Fibroblast of lung (primary cell): ENCODE measurements around the gene EFCAB5. TPM values are rescaled to one million over a fixed set of nuclear protein-coding genes. Genes with fewer than 3 reads are reported as not detected.
A peak's percentile ranks its signal among the peaks of the same experiment; 100 is the strongest.
"Not testable (repeated sequence)": the region's sequence is repeated elsewhere in the genome, so short reads cannot be mapped to it uniquely, and the experiment has no call there.

ENCODE experiments used
- DNase-seq, 2 donors: peaks; one replicate each; pipeline versions ENCODE4 v3.0.0 to v3.0.0-alpha.2; 2010; ENCODE audit warnings: low read depth in 2 of 2
- H2AFZ ChIP-seq: 2 replicates; pipeline ENCODE4 v1.5.1; 2012; ENCODE audit warnings: low read length, control low read depth, inconsistent platforms
- H3K27ac ChIP-seq: 2 replicates; pipeline ENCODE4 v1.5.1; 2011; ENCODE audit warnings: low read length, control low read depth; ENCODE audit not compliant: insufficient read depth
- H3K27me3 ChIP-seq: 2 replicates; pipeline ENCODE4 v1.5.1; 2011; ENCODE audit warnings: mild to moderate bottlenecking, low read length; ENCODE audit not compliant: control insufficient read depth, insufficient read depth
- H3K36me3 ChIP-seq: 2 replicates; pipeline ENCODE4 v1.5.1; 2011; ENCODE audit warnings: low read length; ENCODE audit not compliant: control insufficient read depth, insufficient read depth
- H3K4me1 ChIP-seq: 2 replicates; pipeline ENCODE4 v1.5.1; 2011; ENCODE audit warnings: low read length; ENCODE audit not compliant: control insufficient read depth, insufficient read depth; ENCODE audit errors: extremely low read depth
- H3K4me2 ChIP-seq: 2 replicates; pipeline ENCODE4 v1.5.1; 2011; ENCODE audit warnings: low read length, control low read depth; ENCODE audit not compliant: insufficient read depth; ENCODE audit errors: extremely low read depth
- H3K4me3 ChIP-seq, 4 experiments: fragments of 200-600 bp in 1 of 4; sonication (generic) in 1 of 4; replicated peaks in 1 of 4; 2 replicates each; pipeline ENCODE4 v1.5.1; 2011 to 2016; ENCODE audit warnings: low read length in 4 of 4, low read depth in 3 of 4, mild to moderate bottlenecking in 3 of 4, control low read depth in 2 of 4, inconsistent platforms in 1 of 4, mixed read lengths in 1 of 4; ENCODE audit not compliant: insufficient read depth in 1 of 4; ENCODE audit errors: control extremely low read depth in 1 of 4
- H3K79me2 ChIP-seq: 2 replicates; pipeline ENCODE4 v1.5.1; 2012; ENCODE audit warnings: mild to moderate bottlenecking, low read length, inconsistent platforms; ENCODE audit not compliant: control insufficient read depth, insufficient read depth
- H3K9ac ChIP-seq: 2 replicates; pipeline ENCODE4 v1.5.1; 2011; ENCODE audit warnings: mild to moderate bottlenecking, low read length, control low read depth; ENCODE audit not compliant: insufficient read depth
- H3K9me3 ChIP-seq: 2 replicates; pipeline ENCODE4 v1.5.1; 2012; ENCODE audit warnings: low read depth, low read length; ENCODE audit not compliant: control insufficient read depth, insufficient read depth
- H4K20me1 ChIP-seq: 2 replicates; pipeline ENCODE4 v1.5.1; 2011; ENCODE audit warnings: low read length; ENCODE audit not compliant: control insufficient read depth, insufficient read depth; ENCODE audit errors: extremely low read depth
- EZH2 ChIP-seq: IDR thresholded peaks from 2 replicates; pipeline ENCODE4 v1.5.1; 2012; ENCODE audit warnings: low read length, control low read depth, mild to moderate bottlenecking; ENCODE audit errors: missing control alignments
- polyA plus RNA-seq, 2 donors: library from polyadenylated mRNA; depleted of rRNA in 1 of 2; stranded (reverse) in 1 of 2; unstranded in 1 of 2; fragments of >200 nt; gene quantifications; 2 replicates each; pipeline ENCODE4 v1.2.1, GENCODE V29; 2011 to 2012; ENCODE audit warnings: missing spikeins in 1 of 2
- total RNA-seq: library from RNA; depleted of rRNA; stranded (reverse); fragments of >200 nt; gene quantifications from 2 replicates; pipeline ENCODE4 v1.2.1, GENCODE V29; 2014
- TF ChIP-seq, protein P1 (sequence below), 2 donors: IDR thresholded peaks in 1 of 2; conservative IDR thresholded peaks in 1 of 2; 1 replicate in 1 of 2; 2 replicates in 1 of 2; pipeline ENCODE4 v1.5.1; 2011 to 2012; ENCODE audit warnings: low read length in 2 of 2, control low read depth in 1 of 2, inconsistent platforms in 1 of 2, low read depth in 1 of 2, mild to moderate bottlenecking in 1 of 2

The EFCAB5 gene
- total and polyA plus RNA-seq, 2 donors (not counting 1 experiment from before 2014, with no cell fraction given) = 0.14 to 0.66 TPM

GRCh38 chr17:30002088-30002487 lies 60.7 kb downstream of the EFCAB5 start:
- no peaks in the 10 kb centered on the region for H3K9me3 ChIP-seq
- H3K4me3 ChIP-seq = no peak overlapping the region
- no peak overlapping the region for H3K27ac ChIP-seq
- no peak for TF ChIP-seq EZH2
- TF ChIP-seq, protein P1, sequence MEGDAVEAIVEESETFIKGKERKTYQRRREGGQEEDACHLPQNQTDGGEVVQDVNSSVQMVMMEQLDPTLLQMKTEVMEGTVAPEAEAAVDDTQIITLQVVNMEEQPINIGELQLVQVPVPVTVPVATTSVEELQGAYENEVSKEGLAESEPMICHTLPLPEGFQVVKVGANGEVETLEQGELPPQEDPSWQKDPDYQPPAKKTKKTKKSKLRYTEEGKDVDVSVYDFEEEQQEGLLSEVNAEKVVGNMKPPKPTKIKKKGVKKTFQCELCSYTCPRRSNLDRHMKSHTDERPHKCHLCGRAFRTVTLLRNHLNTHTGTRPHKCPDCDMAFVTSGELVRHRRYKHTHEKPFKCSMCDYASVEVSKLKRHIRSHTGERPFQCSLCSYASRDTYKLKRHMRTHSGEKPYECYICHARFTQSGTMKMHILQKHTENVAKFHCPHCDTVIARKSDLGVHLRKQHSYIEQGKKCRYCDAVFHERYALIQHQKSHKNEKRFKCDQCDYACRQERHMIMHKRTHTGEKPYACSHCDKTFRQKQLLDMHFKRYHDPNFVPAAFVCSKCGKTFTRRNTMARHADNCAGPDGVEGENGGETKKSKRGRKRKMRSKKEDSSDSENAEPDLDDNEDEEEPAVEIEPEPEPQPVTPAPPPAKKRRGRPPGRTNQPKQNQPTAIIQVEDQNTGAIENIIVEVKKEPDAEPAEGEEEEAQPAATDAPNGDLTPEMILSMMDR (conservative IDR thresholded peaks at IDR 0.05 in 1 of 2, IDR thresholded peaks at IDR 0.05 in 1 of 2; ENCODE audit: low read depth in 1 of 2, low read length in 2 of 2) = no peak
- H4K20me1 ChIP-seq = no peaks in the 10 kb centered on the region
- H2AFZ ChIP-seq = no peak overlapping the region
- H3K79me2 ChIP-seq = no peaks in the 10 kb centered on the region
- H3K9ac ChIP-seq = no peak overlapping the region
- H3K27me3 ChIP-seq = no peaks in the 10 kb centered on the region
- no peak overlapping the region for H3K4me2 ChIP-seq
- no peaks in the 10 kb centered on the region for H3K36me3 ChIP-seq
- DNase-seq = no peak
- no peaks in the 10 kb centered on the region for H3K4me1 ChIP-seq

DNA sequence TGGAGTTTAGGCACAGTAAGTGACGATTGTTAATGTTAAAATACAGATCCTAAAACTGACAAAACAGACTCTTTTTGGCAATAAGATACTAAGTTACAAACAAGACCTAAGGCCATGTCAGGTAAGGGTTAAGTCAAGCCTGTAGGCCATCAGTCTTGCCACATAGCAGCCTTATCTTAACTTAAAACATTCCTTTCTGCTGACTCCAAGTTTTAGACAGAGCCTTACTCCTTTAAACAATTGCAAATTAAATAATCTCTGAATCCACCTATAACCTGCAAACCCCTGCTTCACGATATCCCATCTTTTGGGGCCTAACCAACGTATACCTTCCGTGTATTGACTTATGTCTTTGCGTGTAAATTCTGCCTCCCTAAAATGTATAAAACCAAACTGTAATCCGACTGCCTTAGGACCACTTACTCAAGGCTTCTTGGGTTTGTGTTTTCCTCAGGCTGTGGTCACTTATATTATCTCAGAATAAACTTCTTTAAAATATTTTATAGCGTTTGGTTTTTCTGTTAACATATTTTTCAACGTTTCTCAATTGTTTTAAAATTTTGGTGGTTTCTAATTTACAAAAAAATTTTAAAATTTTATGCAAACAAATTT lies 64.4 kb downstream of the EFCAB5 start:
- H3K27me3 ChIP-seq = no peaks in the 10 kb centered on the region
- no peaks in the 10 kb centered on the region for H3K4me1 ChIP-seq
- no peak for TF ChIP-seq EZH2
- TF ChIP-seq, protein P1 (conservative IDR thresholded peaks at IDR 0.05 in 1 of 2, IDR thresholded peaks at IDR 0.05 in 1 of 2; ENCODE audit: low read depth in 1 of 2, low read length in 2 of 2) = no peak
- H3K27ac ChIP-seq = no peak overlapping the region
- no peak overlapping the region for H3K4me2 ChIP-seq
- H3K9ac ChIP-seq = no peak overlapping the region
- H3K36me3 ChIP-seq = no peaks in the 10 kb centered on the region
- DNase-seq = peak; percentile 5 to 68
- H3K79me2 ChIP-seq = no peaks in the 10 kb centered on the region
- no peaks in the 10 kb centered on the region for H3K9me3 ChIP-seq
- H4K20me1 ChIP-seq = no peaks in the 10 kb centered on the region
- H2AFZ ChIP-seq = no peak overlapping the region
- H3K4me3 ChIP-seq = no peak overlapping the region

DNA sequence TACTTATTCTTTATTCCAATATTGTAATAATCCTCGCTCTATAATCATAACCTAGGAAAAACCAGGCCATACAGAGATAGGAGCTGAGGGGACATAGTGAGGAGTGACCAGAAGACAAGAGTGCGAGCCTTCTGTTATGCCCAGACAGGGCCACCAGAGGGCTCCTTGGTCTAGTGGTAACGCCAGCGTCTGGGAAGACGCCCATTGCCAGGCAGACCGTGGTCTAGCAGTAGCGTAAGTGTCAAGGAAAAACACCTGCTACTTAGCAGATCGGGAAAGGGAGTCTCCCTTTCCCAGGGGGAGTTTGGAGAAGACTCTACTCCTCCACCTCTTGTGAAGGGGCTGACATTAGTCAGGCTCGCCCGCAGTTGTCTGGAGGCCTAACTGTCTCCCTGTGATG lies 70.5 kb downstream of the EFCAB5 start:
- H3K27me3 ChIP-seq, H3K9me3 ChIP-seq, H3K79me2 ChIP-seq, H3K36me3 ChIP-seq, DNase-seq, H3K4me1 ChIP-seq, H3K4me3 ChIP-seq, H4K20me1 ChIP-seq, H2AFZ ChIP-seq, H3K9ac ChIP-seq, H3K27ac ChIP-seq, H3K4me2 ChIP-seq: not testable (repeated sequence)
